Fibroblast of villous mesenchyme (primary cell): ENCODE measurements around the gene GLIPR2. TPM values are rescaled to one million over a fixed set of nuclear protein-coding genes. Genes with fewer than 3 reads are reported as not detected.
A peak's percentile ranks its signal among the peaks of the same experiment; 100 is the strongest.

Source experiments
- DNase-seq: peaks from one replicate; pipeline ENCODE4 v3.0.0-alpha.2; 2010; ENCODE audit warnings: low read depth
- H3K4me3 ChIP-seq: 2 replicates; pipeline ENCODE4 v1.5.1; 2011; ENCODE audit warnings: low read depth, mild to moderate bottlenecking, low read length
- CTCF ChIP-seq: IDR thresholded peaks from 2 replicates; pipeline ENCODE4 v1.5.1; 2012; ENCODE audit warnings: low read depth, mild to moderate bottlenecking, low read length; ENCODE audit not compliant: insufficient read depth
- total RNA-seq: library from RNA; depleted of rRNA; stranded (reverse); fragments of >200 nt; gene quantifications from 2 replicates; pipeline ENCODE4 v1.2.3, GENCODE V29; 2012

The GLIPR2 gene
- total RNA-seq, 1 donor, result 29.4 TPM

- no peak overlapping the region for H3K4me3 ChIP-seq
- peak; percentile 99 for DNase-seq
- no peak for TF ChIP-seq CTCF
Observed at GRCh38 chr9:36148311-36149051, 11.9 kb downstream of the GLIPR2 start.

GRCh38 chr9:36149197-36149596 is 12.7 kb downstream of the GLIPR2 start:
- H3K4me3 ChIP-seq, result no peak overlapping the region
- no peak for TF ChIP-seq CTCF
- peak; percentile 72 for DNase-seq

- peak; percentile 77 for DNase-seq
- no peak for TF ChIP-seq CTCF
- no peak overlapping the region for H3K4me3 ChIP-seq
Observed at GRCh38 chr9:36150574-36151315, 14.2 kb downstream of the GLIPR2 start.

GRCh38 chr9:36151316-36152210 is 15.0 kb downstream of the GLIPR2 start:
- TF ChIP-seq CTCF, result no peak
- DNase-seq, result peak; percentile 67
- H3K4me3 ChIP-seq, result no peak overlapping the region

GRCh38 chr9:36152741-36153438 is 16.4 kb downstream of the GLIPR2 start:
- no peak overlapping the region for H3K4me3 ChIP-seq
- no peak for TF ChIP-seq CTCF
- DNase-seq, result no peak

- H3K4me3 ChIP-seq, result no peak overlapping the region
- no peak for TF ChIP-seq CTCF
- no peak for DNase-seq
Observed at GRCh38 chr9:36153746-36154145, 17.2 kb downstream of the GLIPR2 start.
